Fibroblast of lung (primary cell): ENCODE data around the gene SPATC1L. TPM values are rescaled to one million over a fixed set of nuclear protein-coding genes. Genes with fewer than 3 reads are reported as not detected.

Source experiments
- DNase-seq, 2 donors: peaks; one replicate each; pipeline versions ENCODE4 v3.0.0 to v3.0.0-alpha.2; 2010; ENCODE audit warnings: low read depth in 2 of 2
- H2AFZ ChIP-seq: 2 replicates; pipeline ENCODE4 v1.5.1; 2012; ENCODE audit warnings: low read length, control low read depth, inconsistent platforms
- H3K27ac ChIP-seq: 2 replicates; pipeline ENCODE4 v1.5.1; 2011; ENCODE audit warnings: low read length, control low read depth; ENCODE audit not compliant: insufficient read depth
- H3K27me3 ChIP-seq: 2 replicates; pipeline ENCODE4 v1.5.1; 2011; ENCODE audit warnings: mild to moderate bottlenecking, low read length; ENCODE audit not compliant: control insufficient read depth, insufficient read depth
- H3K36me3 ChIP-seq: 2 replicates; pipeline ENCODE4 v1.5.1; 2011; ENCODE audit warnings: low read length; ENCODE audit not compliant: control insufficient read depth, insufficient read depth
- H3K4me1 ChIP-seq: 2 replicates; pipeline ENCODE4 v1.5.1; 2011; ENCODE audit warnings: low read length; ENCODE audit not compliant: control insufficient read depth, insufficient read depth; ENCODE audit errors: extremely low read depth
- H3K4me2 ChIP-seq: 2 replicates; pipeline ENCODE4 v1.5.1; 2011; ENCODE audit warnings: low read length, control low read depth; ENCODE audit not compliant: insufficient read depth; ENCODE audit errors: extremely low read depth
- H3K4me3 ChIP-seq, 4 experiments: fragments of 200-600 bp in 1 of 4; sonication (generic) in 1 of 4; replicated peaks in 1 of 4; 2 replicates each; pipeline ENCODE4 v1.5.1; 2011 to 2016; ENCODE audit warnings: low read length in 4 of 4, low read depth in 3 of 4, mild to moderate bottlenecking in 3 of 4, control low read depth in 2 of 4, inconsistent platforms in 1 of 4, mixed read lengths in 1 of 4; ENCODE audit not compliant: insufficient read depth in 1 of 4; ENCODE audit errors: control extremely low read depth in 1 of 4
- H3K79me2 ChIP-seq: 2 replicates; pipeline ENCODE4 v1.5.1; 2012; ENCODE audit warnings: mild to moderate bottlenecking, low read length, inconsistent platforms; ENCODE audit not compliant: control insufficient read depth, insufficient read depth
- H3K9ac ChIP-seq: 2 replicates; pipeline ENCODE4 v1.5.1; 2011; ENCODE audit warnings: mild to moderate bottlenecking, low read length, control low read depth; ENCODE audit not compliant: insufficient read depth
- H3K9me3 ChIP-seq: 2 replicates; pipeline ENCODE4 v1.5.1; 2012; ENCODE audit warnings: low read depth, low read length; ENCODE audit not compliant: control insufficient read depth, insufficient read depth
- H4K20me1 ChIP-seq: 2 replicates; pipeline ENCODE4 v1.5.1; 2011; ENCODE audit warnings: low read length; ENCODE audit not compliant: control insufficient read depth, insufficient read depth; ENCODE audit errors: extremely low read depth
- CTCF ChIP-seq, 2 donors: IDR thresholded peaks in 1 of 2; conservative IDR thresholded peaks in 1 of 2; 1 replicate in 1 of 2; 2 replicates in 1 of 2; pipeline ENCODE4 v1.5.1; 2011 to 2012; ENCODE audit warnings: low read length in 2 of 2, control low read depth in 1 of 2, inconsistent platforms in 1 of 2, low read depth in 1 of 2, mild to moderate bottlenecking in 1 of 2
- EZH2 ChIP-seq: IDR thresholded peaks from 2 replicates; pipeline ENCODE4 v1.5.1; 2012; ENCODE audit warnings: low read length, control low read depth, mild to moderate bottlenecking; ENCODE audit errors: missing control alignments
- polyA plus RNA-seq, 2 donors: library from polyadenylated mRNA; depleted of rRNA in 1 of 2; stranded (reverse) in 1 of 2; unstranded in 1 of 2; fragments of >200 nt; gene quantifications; 2 replicates each; pipeline ENCODE4 v1.2.1, GENCODE V29; 2011 to 2012; ENCODE audit warnings: missing spikeins in 1 of 2
- total RNA-seq: library from RNA; depleted of rRNA; stranded (reverse); fragments of >200 nt; gene quantifications from 2 replicates; pipeline ENCODE4 v1.2.1, GENCODE V29; 2014

Gene SPATC1L
- total and polyA plus RNA-seq, 2 donors (not counting 1 experiment from before 2014, with no cell fraction given): 2.9 to 9.6 TPM

- H3K79me2 ChIP-seq: peaks cover 48% of the 10 kb centered on the region
- H3K27me3 ChIP-seq: no peaks in the 10 kb centered on the region
- H3K27ac ChIP-seq: no peak overlapping the region
- H4K20me1 ChIP-seq: no peaks in the 10 kb centered on the region
- no peak for DNase-seq
- H2AFZ ChIP-seq: no peak overlapping the region
- no peaks in the 10 kb centered on the region for H3K4me1 ChIP-seq
- H3K36me3 ChIP-seq: peaks cover 79% of the 10 kb centered on the region
- H3K4me3 ChIP-seq: no peak overlapping the region
- H3K9me3 ChIP-seq: no peaks in the 10 kb centered on the region
- no peak overlapping the region for H3K4me2 ChIP-seq
- H3K9ac ChIP-seq: no peak overlapping the region
- TF ChIP-seq EZH2: no peak
- no peak for TF ChIP-seq CTCF (conservative IDR thresholded peaks at IDR 0.05 in 1 of 2, IDR thresholded peaks at IDR 0.05 in 1 of 2; ENCODE audit: low read depth in 1 of 2, low read length in 2 of 2)
These were observed 66.5 kb downstream of the SPATC1L start for GRCh38 chr21:46117586-46118315.

DNA sequence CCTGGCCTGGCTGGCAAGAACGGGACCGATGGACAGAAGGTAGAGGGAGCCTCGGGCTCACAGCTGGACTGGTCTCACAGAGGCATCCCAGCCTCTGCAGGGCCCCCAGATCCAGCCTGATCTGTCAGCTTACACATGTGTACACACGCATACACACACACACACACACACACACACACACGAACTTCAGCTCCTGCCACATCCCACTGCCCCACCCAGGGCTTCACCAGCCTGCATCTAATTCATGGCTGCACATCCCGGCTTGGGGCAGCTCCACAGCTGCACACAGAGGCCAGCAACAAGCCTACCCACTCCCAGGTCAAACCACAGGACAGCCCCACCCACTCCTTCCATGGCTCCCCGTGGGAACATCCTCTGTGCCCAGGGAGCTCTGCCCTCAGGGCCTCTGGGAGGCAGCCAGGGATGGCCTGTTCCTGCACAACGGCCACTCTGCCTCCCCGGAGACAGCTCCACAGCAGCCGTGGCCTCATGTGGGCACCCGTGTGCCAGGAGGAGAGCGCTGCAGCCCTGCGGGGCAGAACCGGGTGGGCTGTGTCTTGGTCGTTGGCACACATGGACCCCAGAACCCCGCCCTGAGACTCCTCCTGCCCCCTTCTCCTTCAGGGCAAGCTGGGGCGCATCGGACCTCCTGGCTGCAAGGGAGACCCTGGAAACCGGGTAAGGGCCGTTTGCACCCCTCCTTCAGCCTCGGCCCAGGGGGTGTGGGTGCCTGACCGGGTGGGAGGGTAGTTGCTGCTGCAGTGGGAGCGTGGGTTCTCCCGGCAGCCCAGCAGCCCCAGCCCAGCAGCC, 67.3 kb downstream of the SPATC1L start:
- Histone ChIP-seq H2AFZ (no peak overlapping the region), H4K20me1 (no peaks in the 10 kb centered on the region), H3K27ac (no peak overlapping the region)

More for the DNA sequence above, 67.3 kb downstream of the SPATC1L start:
- Histone ChIP-seq H3K36me3 (peaks cover 81% of the 10 kb centered on the region), H3K4me2 (no peak overlapping the region), H3K79me2 (peaks cover 56% of the 10 kb centered on the region), H3K9ac (no peak overlapping the region), H3K27me3 (no peaks in the 10 kb centered on the region), H3K4me1 (no peaks in the 10 kb centered on the region), H3K4me3 (no peak overlapping the region), H3K9me3 (no peaks in the 10 kb centered on the region)
- no peak for TF ChIP-seq CTCF (conservative IDR thresholded peaks at IDR 0.05 in 1 of 2, IDR thresholded peaks at IDR 0.05 in 1 of 2; ENCODE audit: low read depth in 1 of 2, low read length in 2 of 2)
- no peak for TF ChIP-seq EZH2
- peak in 1 of 2 donors; percentile 81 for DNase-seq
